ENCODE data around the gene TAS2R60.
"Not testable (repeated sequence)": the region's sequence is repeated elsewhere in the genome, so short reads cannot be mapped to it uniquely, and the experiment has no call there.

The TAS2R60 gene

DNA sequence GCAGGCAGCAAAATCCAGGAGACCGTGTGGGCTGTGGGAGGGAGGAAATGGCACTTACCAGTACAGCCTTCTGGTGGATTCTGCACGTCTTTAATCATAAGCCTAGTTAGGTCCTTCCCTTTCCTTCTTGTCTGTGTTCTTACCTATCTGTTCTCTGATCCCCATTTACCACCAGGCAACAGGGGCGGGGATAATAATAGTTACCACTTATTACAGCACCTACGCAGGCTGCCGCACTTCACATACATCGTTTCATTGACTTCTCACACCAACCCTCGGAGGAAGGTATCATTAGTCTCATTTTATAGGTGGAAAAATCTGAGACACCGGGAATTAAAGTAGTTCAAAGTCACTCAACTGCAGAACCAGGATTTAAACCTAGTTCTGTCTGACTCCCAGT is 30.1 kb upstream of the TAS2R60 start:
- H3K4me1 ChIP-seq (ENCODE audit: control insufficient read depth, insufficient read depth, low read length) = peaks cover 60% of the 10 kb centered on the region
- no peak overlapping the region for H3K9ac ChIP-seq (ENCODE audit: low read length)
- H3K36me3 ChIP-seq (ENCODE audit: control insufficient read depth, insufficient read depth, low read length) = no peaks in the 10 kb centered on the region

DNA sequence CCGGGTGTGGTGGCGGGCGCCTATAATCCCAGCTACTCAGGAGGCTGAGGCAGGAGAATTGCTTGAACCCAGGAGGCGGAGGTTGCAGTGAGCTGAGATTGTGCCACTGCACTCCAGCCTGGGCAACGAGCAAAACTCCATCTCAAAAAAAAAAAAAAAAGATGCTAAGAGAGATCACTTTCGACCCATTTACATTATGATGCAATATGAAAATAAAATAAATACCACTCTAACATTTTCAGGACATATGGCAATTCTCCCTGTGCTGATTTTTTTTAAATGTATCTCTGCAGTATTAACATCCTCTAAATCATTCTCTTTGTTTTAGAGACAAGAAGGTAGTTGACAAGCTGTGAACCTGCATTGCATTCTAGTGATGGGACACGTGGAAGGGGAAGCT is 28.0 kb upstream of the TAS2R60 start:
- not testable (repeated sequence) for H3K9me3 ChIP-seq (ENCODE audit: control insufficient read depth, insufficient read depth, low read depth, low read length); H3K36me3 ChIP-seq (ENCODE audit: control insufficient read depth, insufficient read depth, low read length); H3K4me3 ChIP-seq (ENCODE audit: low read depth, low read length); H3K9ac ChIP-seq (ENCODE audit: low read length); H3K27me3 ChIP-seq (ENCODE audit: control insufficient read depth, insufficient read depth, low read length); H3K27ac ChIP-seq (ENCODE audit: low read depth, low read length)
- H3K4me1 ChIP-seq (ENCODE audit: control insufficient read depth, insufficient read depth, low read length) = peaks cover 55% of the 10 kb centered on the region

More for the DNA sequence above, 30.1 kb upstream of the TAS2R60 start:
- Histone ChIP-seq H3K4me3 (ENCODE audit: low read depth, low read length) (no peak overlapping the region), H3K27me3 (ENCODE audit: control insufficient read depth, insufficient read depth, low read length) (no peaks in the 10 kb centered on the region), H3K9me3 (ENCODE audit: control insufficient read depth, insufficient read depth, low read depth, low read length) (no peaks in the 10 kb centered on the region), H3K27ac (ENCODE audit: low read depth, low read length) (no peak overlapping the region)

DNA sequence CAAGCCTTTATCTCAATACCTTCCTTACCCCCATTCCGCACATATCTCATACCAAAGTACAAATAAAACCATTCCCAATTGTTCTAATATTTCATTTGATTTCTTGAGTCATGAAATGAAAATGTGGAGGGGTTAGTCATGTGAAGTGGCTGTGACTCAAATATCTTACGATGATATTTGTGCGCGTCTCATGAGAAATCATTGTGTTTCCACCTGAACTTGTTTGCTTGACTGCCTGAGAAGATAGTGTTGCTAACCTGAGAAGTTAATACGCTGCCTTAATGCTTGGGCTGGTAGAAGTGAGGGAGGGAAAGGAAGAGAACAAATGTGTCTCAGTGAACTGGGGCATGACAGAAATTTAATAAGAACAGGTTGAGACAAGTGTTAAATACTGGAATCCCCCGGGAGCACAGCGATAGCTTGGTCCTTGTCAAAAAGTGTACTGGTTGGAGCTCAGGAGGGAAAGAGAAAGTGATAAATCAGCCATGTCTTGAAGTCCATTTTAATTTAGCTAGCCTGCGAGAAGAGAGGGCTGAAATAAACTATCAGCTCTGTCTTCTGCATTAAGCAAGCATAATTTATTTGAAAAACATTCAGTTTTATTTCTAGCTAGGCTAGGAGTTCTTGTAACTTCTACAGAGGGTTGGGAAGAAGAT is 27.4 kb upstream of the TAS2R60 start:
- Histone ChIP-seq H3K4me3 (ENCODE audit: low read depth, low read length) (no peak overlapping the region), H3K27me3 (ENCODE audit: control insufficient read depth, insufficient read depth, low read length) (no peaks in the 10 kb centered on the region), H3K4me1 (ENCODE audit: control insufficient read depth, insufficient read depth, low read length) (peaks cover 49% of the 10 kb centered on the region), H3K9ac (ENCODE audit: low read length) (no peak overlapping the region), H3K9me3 (ENCODE audit: control insufficient read depth, insufficient read depth, low read depth, low read length) (peaks cover 10% of the 10 kb centered on the region), H3K36me3 (ENCODE audit: control insufficient read depth, insufficient read depth, low read length) (no peaks in the 10 kb centered on the region), H3K27ac (ENCODE audit: low read depth, low read length) (no peak overlapping the region)

DNA sequence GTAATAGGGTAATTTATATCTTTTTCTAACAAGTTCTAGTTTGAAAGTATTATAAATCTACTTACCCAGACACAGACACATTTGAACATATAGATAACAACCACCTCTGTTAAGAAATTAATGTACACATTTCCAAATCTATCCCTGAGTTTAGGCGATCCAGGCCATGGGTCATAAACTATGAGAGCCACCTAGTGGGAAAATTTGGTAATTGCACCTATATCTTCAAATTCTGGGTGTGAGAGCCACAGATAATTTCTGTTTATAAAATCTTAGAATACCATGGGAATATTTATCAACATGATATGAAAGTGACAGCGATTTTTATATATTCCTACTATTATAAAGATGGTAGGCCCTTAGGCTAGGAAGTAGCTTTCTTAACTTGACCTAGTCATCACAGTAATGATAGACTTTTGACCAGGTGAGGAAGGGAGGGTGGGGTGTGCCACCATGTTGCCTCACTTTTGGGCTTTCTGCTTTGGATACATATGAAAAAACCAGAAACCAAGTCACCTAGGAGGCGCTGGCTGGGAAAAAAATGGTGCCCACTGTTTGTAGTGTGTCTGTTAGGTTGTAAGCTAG is 26.6 kb upstream of the TAS2R60 start:
- peaks cover 42% of the 10 kb centered on the region for H3K4me1 ChIP-seq (ENCODE audit: control insufficient read depth, insufficient read depth, low read length)
- H3K27ac ChIP-seq (ENCODE audit: low read depth, low read length) = no peak overlapping the region
- no peak overlapping the region for H3K9ac ChIP-seq (ENCODE audit: low read length)
- no peak overlapping the region for H3K4me3 ChIP-seq (ENCODE audit: low read depth, low read length)
- H3K27me3 ChIP-seq (ENCODE audit: control insufficient read depth, insufficient read depth, low read length) = no peaks in the 10 kb centered on the region
- no peaks in the 10 kb centered on the region for H3K36me3 ChIP-seq (ENCODE audit: control insufficient read depth, insufficient read depth, low read length)
- H3K9me3 ChIP-seq (ENCODE audit: control insufficient read depth, insufficient read depth, low read depth, low read length) = peaks cover 11% of the 10 kb centered on the region

DNA sequence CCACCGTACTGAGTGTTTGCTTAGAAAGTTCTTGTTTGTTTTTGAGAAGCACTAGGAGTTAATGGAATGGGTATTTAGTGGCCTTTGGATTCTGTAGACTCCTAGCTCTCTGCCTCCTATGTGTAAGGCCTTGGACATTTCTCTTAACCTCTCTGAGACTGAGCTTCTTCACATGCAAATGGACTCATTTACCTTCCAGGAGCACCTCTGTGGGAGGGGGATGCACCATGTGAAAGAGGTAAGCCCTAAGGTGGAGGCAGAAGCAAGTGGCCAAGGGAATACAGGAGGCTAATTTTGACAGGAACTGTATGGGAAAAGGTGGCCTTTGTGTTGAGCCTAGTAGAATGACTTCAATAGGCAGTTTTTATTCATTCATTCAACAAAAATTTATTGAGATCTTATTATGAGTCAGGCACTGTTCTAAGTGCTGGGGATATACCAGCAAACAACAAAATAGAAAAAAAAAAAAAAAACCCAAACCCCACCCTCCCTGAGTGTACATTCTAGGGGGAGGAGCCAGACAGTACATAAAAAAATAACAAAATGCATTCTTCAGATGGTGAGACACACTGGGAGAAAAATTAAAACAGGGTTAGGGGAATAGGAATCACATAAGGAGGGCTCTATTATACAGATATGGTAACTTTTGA is 25.4 kb upstream of the TAS2R60 start:
- Histone ChIP-seq H3K9ac (ENCODE audit: low read length) (no peak overlapping the region), H3K36me3 (ENCODE audit: control insufficient read depth, insufficient read depth, low read length) (no peaks in the 10 kb centered on the region), H3K4me1 (ENCODE audit: control insufficient read depth, insufficient read depth, low read length) (peaks cover 31% of the 10 kb centered on the region), H3K4me3 (ENCODE audit: low read depth, low read length) (no peak overlapping the region), H3K9me3 (ENCODE audit: control insufficient read depth, insufficient read depth, low read depth, low read length) (peaks cover 15% of the 10 kb centered on the region), H3K27me3 (ENCODE audit: control insufficient read depth, insufficient read depth, low read length) (no peaks in the 10 kb centered on the region), H3K27ac (ENCODE audit: low read depth, low read length) (no peak overlapping the region)

DNA sequence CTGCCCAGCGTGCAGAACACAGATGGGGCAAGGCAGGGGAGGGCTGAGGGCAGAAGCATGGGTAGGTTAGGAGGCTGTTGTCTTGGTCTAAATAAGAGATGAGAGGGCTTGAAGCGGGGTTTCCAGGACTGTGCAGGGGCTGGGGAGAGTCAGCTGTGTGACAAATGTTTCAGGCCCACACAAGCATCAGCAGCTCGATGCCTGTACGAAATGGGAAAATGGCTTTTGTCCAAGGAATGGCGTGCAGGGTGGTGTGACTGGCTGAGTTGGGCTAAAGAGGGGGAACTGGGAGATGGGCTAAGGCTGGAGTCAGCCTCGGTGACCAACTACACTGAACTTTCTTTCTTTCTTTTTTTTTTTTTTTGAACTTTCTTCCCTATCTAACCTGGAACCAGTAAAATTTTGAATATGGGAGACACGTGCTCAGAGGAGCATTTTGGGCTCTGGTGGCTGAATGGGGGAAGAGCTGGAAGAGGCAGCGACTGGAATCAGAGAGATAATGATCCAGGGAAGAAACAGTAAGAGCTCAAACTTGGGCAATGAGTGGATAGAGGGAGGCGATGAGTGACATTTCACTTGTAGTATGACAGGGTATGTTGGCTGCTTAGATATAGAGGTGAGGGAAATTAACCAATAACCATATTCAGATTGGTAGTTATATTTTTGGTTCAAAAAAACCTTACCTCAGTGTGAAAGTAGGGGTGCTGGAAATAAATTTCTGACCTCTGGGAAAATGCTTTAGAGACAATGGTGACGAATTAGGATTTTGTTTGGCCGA is 24.4 kb upstream of the TAS2R60 start:
- H3K27me3 ChIP-seq (ENCODE audit: control insufficient read depth, insufficient read depth, low read length) = no peaks in the 10 kb centered on the region
- no peaks in the 10 kb centered on the region for H3K36me3 ChIP-seq (ENCODE audit: control insufficient read depth, insufficient read depth, low read length)
- H3K9me3 ChIP-seq (ENCODE audit: control insufficient read depth, insufficient read depth, low read depth, low read length) = peaks cover 16% of the 10 kb centered on the region
- H3K4me1 ChIP-seq (ENCODE audit: control insufficient read depth, insufficient read depth, low read length) = peaks cover 23% of the 10 kb centered on the region
- H3K9ac ChIP-seq (ENCODE audit: low read length) = no peak overlapping the region
- no peak overlapping the region for H3K27ac ChIP-seq (ENCODE audit: low read depth, low read length)
- no peak overlapping the region for H3K4me3 ChIP-seq (ENCODE audit: low read depth, low read length)

DNA sequence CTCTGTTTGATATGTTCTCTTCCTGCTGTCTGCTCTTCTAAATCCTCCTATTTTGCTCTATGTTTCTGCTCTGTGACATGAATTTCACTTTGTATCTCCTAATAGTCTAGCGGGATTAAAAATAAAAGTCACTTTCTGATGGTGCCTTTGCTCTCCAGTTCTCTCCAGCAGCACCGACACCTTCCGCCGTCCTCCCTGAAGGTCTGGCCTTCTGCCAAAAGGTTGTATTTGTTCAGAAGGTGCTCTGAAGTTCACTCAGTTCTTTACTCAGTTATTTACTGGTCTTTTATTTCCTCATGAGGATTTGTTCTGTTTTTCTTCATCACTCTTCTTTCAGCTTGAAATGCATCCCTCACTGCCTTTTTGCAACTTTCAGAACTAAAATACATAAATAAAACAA is 23.4 kb upstream of the TAS2R60 start:
- H3K27me3 ChIP-seq (ENCODE audit: control insufficient read depth, insufficient read depth, low read length) = no peaks in the 10 kb centered on the region
- H3K4me1 ChIP-seq (ENCODE audit: control insufficient read depth, insufficient read depth, low read length) = peaks cover 23% of the 10 kb centered on the region
- peaks cover 16% of the 10 kb centered on the region for H3K9me3 ChIP-seq (ENCODE audit: control insufficient read depth, insufficient read depth, low read depth, low read length)
- H3K27ac ChIP-seq (ENCODE audit: low read depth, low read length) = no peak overlapping the region
- no peaks in the 10 kb centered on the region for H3K36me3 ChIP-seq (ENCODE audit: control insufficient read depth, insufficient read depth, low read length)
- H3K9ac ChIP-seq (ENCODE audit: low read length) = no peak overlapping the region
- H3K4me3 ChIP-seq (ENCODE audit: low read depth, low read length) = no peak overlapping the region

DNA sequence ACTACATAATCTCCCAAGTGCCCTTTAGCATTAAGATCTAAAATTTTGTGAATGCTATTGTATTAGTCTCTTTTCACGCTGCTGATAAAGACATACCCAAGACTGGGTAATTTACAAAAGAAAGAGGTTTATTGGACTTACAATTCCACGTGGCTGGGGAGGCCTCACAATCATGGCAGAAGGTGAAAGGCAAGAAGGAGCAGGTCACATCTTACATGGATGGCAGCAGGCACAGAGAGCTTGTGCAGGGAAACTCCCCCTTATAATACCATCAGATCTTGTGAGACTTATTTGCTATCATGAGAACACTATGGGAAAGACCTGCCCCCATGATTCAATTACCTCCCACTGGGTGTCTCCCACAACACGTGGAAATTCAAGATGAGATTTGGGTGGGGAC is 22.6 kb upstream of the TAS2R60 start:
- Histone ChIP-seq H3K9me3 (ENCODE audit: control insufficient read depth, insufficient read depth, low read depth, low read length) (peaks cover 16% of the 10 kb centered on the region), H3K4me1 (ENCODE audit: control insufficient read depth, insufficient read depth, low read length) (peaks cover 18% of the 10 kb centered on the region)
- not testable (repeated sequence) for H3K27me3 ChIP-seq (ENCODE audit: control insufficient read depth, insufficient read depth, low read length); H3K36me3 ChIP-seq (ENCODE audit: control insufficient read depth, insufficient read depth, low read length); H3K4me3 ChIP-seq (ENCODE audit: low read depth, low read length); H3K9ac ChIP-seq (ENCODE audit: low read length); H3K27ac ChIP-seq (ENCODE audit: low read depth, low read length)

DNA sequence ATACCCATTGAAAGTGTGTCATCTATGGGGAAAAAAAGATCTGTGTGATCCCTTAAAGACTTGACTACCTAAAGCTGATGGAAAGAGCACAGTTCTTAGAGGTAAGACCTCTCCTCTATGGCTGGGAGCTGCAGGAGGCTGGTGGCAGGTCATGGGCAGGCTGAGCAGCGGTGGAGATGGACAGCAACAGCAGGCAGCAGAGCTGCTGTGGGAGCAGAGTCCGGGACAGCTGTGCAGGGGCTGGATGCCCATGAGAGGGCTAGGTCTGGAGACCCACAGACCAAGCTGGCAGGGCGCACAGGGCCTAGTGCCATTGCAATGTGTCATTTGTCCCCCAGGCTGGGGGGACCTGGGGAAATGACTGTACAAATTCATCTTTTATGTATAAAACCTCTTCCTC is 21.2 kb upstream of the TAS2R60 start:
- Histone ChIP-seq H3K4me1 (ENCODE audit: control insufficient read depth, insufficient read depth, low read length) (peaks cover 14% of the 10 kb centered on the region; the same call in 1 of the 2 replicates), H3K36me3 (ENCODE audit: control insufficient read depth, insufficient read depth, low read length) (no peaks in the 10 kb centered on the region), H3K9ac (ENCODE audit: low read length) (no peak overlapping the region), H3K27ac (ENCODE audit: low read depth, low read length) (no peak overlapping the region), H3K4me3 (ENCODE audit: low read depth, low read length) (no peak overlapping the region), H3K27me3 (ENCODE audit: control insufficient read depth, insufficient read depth, low read length) (no peaks in the 10 kb centered on the region), H3K9me3 (ENCODE audit: control insufficient read depth, insufficient read depth, low read depth, low read length) (peaks cover 16% of the 10 kb centered on the region)

DNA sequence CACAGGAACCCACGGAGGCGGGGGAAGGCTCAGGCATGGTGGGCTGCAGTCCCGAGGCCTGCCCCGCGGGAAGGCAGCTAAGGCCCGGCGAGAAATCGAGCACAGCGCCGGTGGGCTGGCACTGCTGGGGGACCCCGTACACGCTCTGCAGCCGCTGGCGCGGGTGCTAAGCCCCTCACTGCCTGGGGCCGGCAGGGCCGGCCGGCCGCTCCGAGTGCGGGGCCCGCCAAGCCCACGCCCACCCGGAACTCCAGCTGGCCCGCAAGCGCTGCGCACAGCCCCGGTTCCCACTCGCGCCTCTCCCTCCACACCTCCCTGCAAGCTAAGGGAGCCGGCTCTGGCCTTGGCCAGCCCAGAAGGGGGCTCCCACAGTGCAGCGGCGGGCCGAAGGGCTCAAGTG is 18.8 kb upstream of the TAS2R60 start:
- H3K4me3 ChIP-seq (ENCODE audit: low read depth, low read length); H3K27me3 ChIP-seq (ENCODE audit: control insufficient read depth, insufficient read depth, low read length); H3K9ac ChIP-seq (ENCODE audit: low read length); H3K36me3 ChIP-seq (ENCODE audit: control insufficient read depth, insufficient read depth, low read length); H3K27ac ChIP-seq (ENCODE audit: low read depth, low read length); H3K4me1 ChIP-seq (ENCODE audit: control insufficient read depth, insufficient read depth, low read length): not testable (repeated sequence)
- peaks cover 14% of the 10 kb centered on the region for H3K9me3 ChIP-seq (ENCODE audit: control insufficient read depth, insufficient read depth, low read depth, low read length)
